Measurements from ENCODE around the gene ZNF554.

The ZNF554 gene

GRCh38 chr19:2803486-2804155 is 16.0 kb upstream of the ZNF554 start:
- Histone ChIP-seq H3K27me3 (no peaks in the 10 kb centered on the region), H3K27ac (no peak overlapping the region), H3K9me3 (no peaks in the 10 kb centered on the region), H3K4me1 (no peaks in the 10 kb centered on the region), H3K4me3 (no peak overlapping the region), H3K36me3 (peaks cover 9 to 96% (median 58%) of the 10 kb centered on the region in 3 donors)
- TF ChIP-seq CTCF (IDR thresholded peaks at IDR 0.05), result no peak
- DNase-seq, result no peak
- intact Hi-C loops (cut with DNase I; ENCODE audit: low total_unique reads), result no loop called here

GRCh38 chr19:2804156-2805004 is 15.3 kb upstream of the ZNF554 start:
- H3K4me1 ChIP-seq, result no peaks in the 10 kb centered on the region
- H3K9me3 ChIP-seq, result no peaks in the 10 kb centered on the region
- H3K27ac ChIP-seq, result no peak overlapping the region
- TF ChIP-seq CTCF (IDR thresholded peaks at IDR 0.05), result no peak
- DNase-seq, result no peak
- peaks cover 9 to 98% (median 65%) of the 10 kb centered on the region in 3 donors for H3K36me3 ChIP-seq
- intact Hi-C loops (cut with DNase I; ENCODE audit: low total_unique reads), result no loop called here
- H3K4me3 ChIP-seq, result no peak overlapping the region
- no peaks in the 10 kb centered on the region for H3K27me3 ChIP-seq

- H3K36me3 ChIP-seq, result peaks cover 4 to 98% (median 70%) of the 10 kb centered on the region in 3 donors
Observed at GRCh38 chr19:2805261-2805900, 14.3 kb upstream of the ZNF554 start.

GRCh38 chr19:2805991-2806649 is 13.5 kb upstream of the ZNF554 start:
- intact Hi-C loops (cut with DNase I; ENCODE audit: low total_unique reads), result no loop called here
- H3K27ac ChIP-seq, result no peak overlapping the region
- H3K27me3 ChIP-seq, result no peaks in the 10 kb centered on the region
- no peak for TF ChIP-seq CTCF (IDR thresholded peaks at IDR 0.05)
- H3K4me1 ChIP-seq, result no peaks in the 10 kb centered on the region
- no peaks in the 10 kb centered on the region for H3K9me3 ChIP-seq
- no peak overlapping the region for H3K4me3 ChIP-seq
- DNase-seq, result no peak
- peaks cover 4 to 98% (median 68%) of the 10 kb centered on the region in 3 donors for H3K36me3 ChIP-seq

More at GRCh38 chr19:2805261-2805900, 14.3 kb upstream of the ZNF554 start:
- TF ChIP-seq CTCF (IDR thresholded peaks at IDR 0.05), result no peak
- no peaks in the 10 kb centered on the region for H3K27me3 ChIP-seq
- H3K4me3 ChIP-seq, result no peak overlapping the region
- no peaks in the 10 kb centered on the region for H3K9me3 ChIP-seq
- intact Hi-C loops (cut with DNase I; ENCODE audit: low total_unique reads), result no loop called here
- no peaks in the 10 kb centered on the region for H3K4me1 ChIP-seq
- no peak for DNase-seq
- H3K27ac ChIP-seq, result no peak overlapping the region

- no peaks in the 10 kb centered on the region for H3K27me3 ChIP-seq
- no peak for DNase-seq
- H3K9me3 ChIP-seq, result no peaks in the 10 kb centered on the region
- no peaks in the 10 kb centered on the region for H3K4me1 ChIP-seq
- TF ChIP-seq CTCF (IDR thresholded peaks at IDR 0.05), result no peak
- no peak overlapping the region for H3K27ac ChIP-seq
- intact Hi-C loops (cut with DNase I; ENCODE audit: low total_unique reads), result no loop called here
- H3K36me3 ChIP-seq, result peaks cover 4 to 98% (median 68%) of the 10 kb centered on the region in 3 donors
- no peak overlapping the region for H3K4me3 ChIP-seq
Observed at GRCh38 chr19:2806736-2807378, 12.8 kb upstream of the ZNF554 start.
